ENCODE data around the gene FCER1G.

Gene FCER1G

DNA sequence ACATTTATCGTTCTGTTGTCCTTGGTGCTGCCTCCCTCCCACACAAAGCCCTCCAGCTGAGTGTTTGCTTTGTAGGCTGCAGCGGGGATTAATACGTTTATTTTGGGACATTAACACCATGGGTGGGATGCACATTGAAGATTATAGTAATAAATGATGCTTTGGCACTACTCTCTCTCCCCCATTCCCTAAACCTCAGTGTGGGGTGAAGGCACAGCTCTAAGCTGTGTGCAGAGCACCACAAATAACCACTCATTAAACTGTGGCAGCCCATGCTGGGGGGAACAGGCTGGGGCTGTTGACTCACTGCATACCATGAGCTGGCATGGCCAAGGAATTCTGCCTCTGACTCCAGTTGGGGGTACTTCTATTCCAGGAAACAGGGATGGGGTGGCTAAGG is 51.1 kb downstream of the FCER1G start:
- no peak for DNase-seq (ENCODE audit: low read depth)

GRCh38 chr1:161266836-161267235 is 51.7 kb downstream of the FCER1G start:
- no peak for DNase-seq (ENCODE audit: low read depth)

- DNase-seq (ENCODE audit: low read depth): no peak
Observed at GRCh38 chr1:161267321-161267720, 52.2 kb downstream of the FCER1G start.

Measured in stimulated activated CD4-positive, alpha-beta T cell treated with anti-CD3 and anti-CD28 coated beads, Interleukin-2, amount 100 ng/mL, for 4 hours (primary cell).